ENCODE measurements around the gene ADGRL3. TPM values are rescaled to one million over a fixed set of nuclear protein-coding genes. Genes with fewer than 3 reads are reported as not detected.
"Not testable (repeated sequence)": the region's sequence is repeated elsewhere in the genome, so short reads cannot be mapped to it uniquely, and the experiment has no call there.

ADGRL3 gene
- total RNA-seq, 1 donor from 2014 or later, result 2.1 TPM

- H3K36me3 ChIP-seq (ENCODE audit: control insufficient read depth, insufficient read depth, low read length), result no peaks in the 10 kb centered on the region
- TF ChIP-seq, protein P1, sequence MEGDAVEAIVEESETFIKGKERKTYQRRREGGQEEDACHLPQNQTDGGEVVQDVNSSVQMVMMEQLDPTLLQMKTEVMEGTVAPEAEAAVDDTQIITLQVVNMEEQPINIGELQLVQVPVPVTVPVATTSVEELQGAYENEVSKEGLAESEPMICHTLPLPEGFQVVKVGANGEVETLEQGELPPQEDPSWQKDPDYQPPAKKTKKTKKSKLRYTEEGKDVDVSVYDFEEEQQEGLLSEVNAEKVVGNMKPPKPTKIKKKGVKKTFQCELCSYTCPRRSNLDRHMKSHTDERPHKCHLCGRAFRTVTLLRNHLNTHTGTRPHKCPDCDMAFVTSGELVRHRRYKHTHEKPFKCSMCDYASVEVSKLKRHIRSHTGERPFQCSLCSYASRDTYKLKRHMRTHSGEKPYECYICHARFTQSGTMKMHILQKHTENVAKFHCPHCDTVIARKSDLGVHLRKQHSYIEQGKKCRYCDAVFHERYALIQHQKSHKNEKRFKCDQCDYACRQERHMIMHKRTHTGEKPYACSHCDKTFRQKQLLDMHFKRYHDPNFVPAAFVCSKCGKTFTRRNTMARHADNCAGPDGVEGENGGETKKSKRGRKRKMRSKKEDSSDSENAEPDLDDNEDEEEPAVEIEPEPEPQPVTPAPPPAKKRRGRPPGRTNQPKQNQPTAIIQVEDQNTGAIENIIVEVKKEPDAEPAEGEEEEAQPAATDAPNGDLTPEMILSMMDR (IDR thresholded peaks at IDR 0.05; ENCODE audit: insufficient read depth, low read length, poor library complexity, severe bottlenecking), result no peak
- DNase-seq (ENCODE audit: low read depth), result no peak
- no peaks in the 10 kb centered on the region for H3K27me3 ChIP-seq (ENCODE audit: control insufficient read depth, insufficient read depth, low read length)
- no peak overlapping the region for H3K4me3 ChIP-seq (ENCODE audit: low read depth, low read length)
Measured at GRCh38 chr4:61753739-61754138, 553.6 kb downstream of the ADGRL3 start.

DNA sequence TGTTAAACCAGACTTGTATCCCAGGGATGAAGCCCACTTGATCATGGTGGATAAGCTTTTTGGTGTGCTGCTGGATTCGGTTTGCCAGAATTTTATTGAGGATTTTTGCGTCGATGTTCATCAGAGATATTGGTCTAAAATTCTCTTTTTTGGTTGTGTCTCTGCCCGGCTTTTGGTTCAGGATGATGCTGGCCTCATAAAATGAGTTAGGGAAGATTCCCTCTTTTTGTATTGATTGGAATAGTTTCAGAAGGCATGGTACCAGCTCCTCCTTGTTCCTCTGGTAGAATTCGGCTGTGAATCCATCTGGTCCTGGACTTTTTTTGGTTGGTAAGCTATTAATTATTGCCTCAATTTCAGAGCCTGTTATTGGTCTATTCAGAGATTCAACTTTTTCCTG, 556.8 kb downstream of the ADGRL3 start:
- H3K27me3 ChIP-seq (ENCODE audit: control insufficient read depth, insufficient read depth, low read length); DNase-seq (ENCODE audit: low read depth); H3K36me3 ChIP-seq (ENCODE audit: control insufficient read depth, insufficient read depth, low read length); H3K4me3 ChIP-seq (ENCODE audit: low read depth, low read length): not testable (repeated sequence)

DNA sequence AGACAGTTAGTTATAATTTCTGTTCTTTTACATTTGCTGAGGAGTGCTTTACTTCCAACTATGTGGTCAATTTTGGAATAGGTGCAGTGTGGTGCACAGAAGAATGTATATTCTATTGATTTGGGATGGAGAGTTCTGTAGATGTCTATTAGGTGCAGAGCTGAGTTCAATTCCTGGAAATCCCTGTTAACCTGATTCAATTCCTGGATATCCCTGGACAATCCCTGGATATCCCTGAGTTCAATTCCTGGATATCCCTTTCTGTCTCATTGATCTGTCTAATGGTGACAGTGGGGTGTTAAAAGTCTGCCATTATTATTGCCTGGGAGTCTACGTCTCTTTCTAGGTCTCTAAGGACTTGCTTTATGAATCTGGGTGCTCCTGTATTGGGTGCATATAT, 557.9 kb downstream of the ADGRL3 start:
- not testable (repeated sequence) for H3K27me3 ChIP-seq (ENCODE audit: control insufficient read depth, insufficient read depth, low read length); DNase-seq (ENCODE audit: low read depth); H3K36me3 ChIP-seq (ENCODE audit: control insufficient read depth, insufficient read depth, low read length); H3K4me3 ChIP-seq (ENCODE audit: low read depth, low read length)

DNA sequence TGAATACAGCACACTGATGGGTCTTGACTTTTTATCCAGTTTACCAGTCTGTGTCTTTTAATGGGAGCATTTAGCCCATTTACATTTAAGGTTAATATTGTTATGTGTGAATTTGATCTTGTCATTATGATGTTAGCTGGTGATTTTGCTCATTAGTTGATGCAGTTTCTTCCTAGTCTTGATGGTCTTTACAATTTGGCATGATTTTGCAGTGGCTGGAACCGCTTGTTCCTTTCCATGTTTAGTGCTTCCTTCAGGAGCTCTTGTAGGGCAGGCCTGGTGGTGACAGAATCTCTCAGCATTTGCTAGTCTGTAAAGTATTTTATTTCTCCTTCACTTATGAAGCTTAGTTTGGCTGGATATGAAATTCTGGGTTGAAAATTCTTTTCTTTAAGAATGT, 558.5 kb downstream of the ADGRL3 start:
- DNase-seq (ENCODE audit: low read depth); H3K4me3 ChIP-seq (ENCODE audit: low read depth, low read length); H3K27me3 ChIP-seq (ENCODE audit: control insufficient read depth, insufficient read depth, low read length); H3K36me3 ChIP-seq (ENCODE audit: control insufficient read depth, insufficient read depth, low read length): not testable (repeated sequence)

DNA sequence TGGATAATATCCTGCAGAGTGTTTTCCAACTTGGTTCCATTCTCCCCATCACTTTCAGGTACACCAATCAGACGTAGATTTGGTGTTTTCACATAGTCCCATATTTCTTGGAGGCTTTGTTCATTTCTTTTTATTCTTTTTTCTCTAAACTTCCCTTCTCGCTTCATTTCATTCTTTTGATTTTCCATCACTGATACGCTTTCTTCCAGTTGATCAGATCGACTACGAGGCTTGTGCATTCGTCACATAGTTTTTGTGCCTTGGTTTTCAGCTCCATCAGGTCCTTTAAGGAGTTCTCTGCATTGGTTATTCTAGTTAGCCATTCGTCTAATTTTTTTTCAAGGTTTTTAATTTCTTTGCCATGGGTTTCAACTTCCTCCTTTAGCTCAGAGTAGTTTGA, 559.1 kb downstream of the ADGRL3 start:
- not testable (repeated sequence) for DNase-seq (ENCODE audit: low read depth); H3K36me3 ChIP-seq (ENCODE audit: control insufficient read depth, insufficient read depth, low read length); H3K4me3 ChIP-seq (ENCODE audit: low read depth, low read length)

GRCh38 chr4:61759885-61760284, 559.8 kb downstream of the ADGRL3 start:
- H3K4me3 ChIP-seq (ENCODE audit: low read depth, low read length); H3K27me3 ChIP-seq (ENCODE audit: control insufficient read depth, insufficient read depth, low read length); H3K36me3 ChIP-seq (ENCODE audit: control insufficient read depth, insufficient read depth, low read length); DNase-seq (ENCODE audit: low read depth): not testable (repeated sequence)

More for the DNA sequence above, 559.1 kb downstream of the ADGRL3 start:
- H3K27me3 ChIP-seq (ENCODE audit: control insufficient read depth, insufficient read depth, low read length), result not testable (repeated sequence)

DNA sequence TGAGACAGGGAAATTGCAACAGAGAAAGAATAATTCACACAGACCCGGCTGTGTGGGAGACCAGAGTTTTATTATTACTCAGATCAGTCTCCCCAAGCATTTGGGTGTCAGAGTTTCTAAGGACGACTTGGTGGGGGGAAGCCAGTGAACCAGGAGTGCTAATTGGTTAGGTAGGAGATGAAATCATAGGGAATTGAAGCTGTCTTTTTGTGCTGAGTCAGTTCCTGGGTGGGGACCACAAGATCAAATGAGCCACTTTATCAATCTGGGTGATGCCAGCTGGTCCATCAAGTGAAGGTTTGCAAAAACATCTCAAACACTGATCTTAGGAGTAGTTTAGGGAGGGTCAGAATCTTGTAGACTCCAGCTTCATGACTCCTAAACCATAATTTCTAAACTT, 560.7 kb downstream of the ADGRL3 start:
- Histone ChIP-seq H3K27me3 (ENCODE audit: control insufficient read depth, insufficient read depth, low read length) (no peaks in the 10 kb centered on the region), H3K36me3 (ENCODE audit: control insufficient read depth, insufficient read depth, low read length) (no peaks in the 10 kb centered on the region), H3K4me3 (ENCODE audit: low read depth, low read length) (no peak overlapping the region)
- TF ChIP-seq, protein P1 (IDR thresholded peaks at IDR 0.05; ENCODE audit: insufficient read depth, low read length, poor library complexity, severe bottlenecking), result no peak
- DNase-seq (ENCODE audit: low read depth), result no peak

GRCh38 chr4:61762722-61763627, 562.8 kb downstream of the ADGRL3 start:
- no peak overlapping the region for H3K4me3 ChIP-seq (ENCODE audit: low read depth, low read length)
- no peaks in the 10 kb centered on the region for H3K36me3 ChIP-seq (ENCODE audit: control insufficient read depth, insufficient read depth, low read length)
- no peak for DNase-seq (ENCODE audit: low read depth)
- H3K27me3 ChIP-seq (ENCODE audit: control insufficient read depth, insufficient read depth, low read length), result no peaks in the 10 kb centered on the region
- TF ChIP-seq, protein P1 (IDR thresholded peaks at IDR 0.05; ENCODE audit: insufficient read depth, low read length, poor library complexity, severe bottlenecking), result no peak
